GM11168 (cell line): Measurements from ENCODE around the gene PGS1.
"Not testable (repeated sequence)": the region's sequence is repeated elsewhere in the genome, so short reads cannot be mapped to it uniquely, and the experiment has no call there.

Source experiments
- in situ Hi-C: fragments of 300-500 bp; cut with MboI; formaldehyde crosslinking; loops from one replicate; pipeline ENCODE4 v1.12.0; 2022; ENCODE audit warnings: low sequenced_read_pairs; ENCODE audit not compliant: unreplicated experiment

The PGS1 gene

DNA sequence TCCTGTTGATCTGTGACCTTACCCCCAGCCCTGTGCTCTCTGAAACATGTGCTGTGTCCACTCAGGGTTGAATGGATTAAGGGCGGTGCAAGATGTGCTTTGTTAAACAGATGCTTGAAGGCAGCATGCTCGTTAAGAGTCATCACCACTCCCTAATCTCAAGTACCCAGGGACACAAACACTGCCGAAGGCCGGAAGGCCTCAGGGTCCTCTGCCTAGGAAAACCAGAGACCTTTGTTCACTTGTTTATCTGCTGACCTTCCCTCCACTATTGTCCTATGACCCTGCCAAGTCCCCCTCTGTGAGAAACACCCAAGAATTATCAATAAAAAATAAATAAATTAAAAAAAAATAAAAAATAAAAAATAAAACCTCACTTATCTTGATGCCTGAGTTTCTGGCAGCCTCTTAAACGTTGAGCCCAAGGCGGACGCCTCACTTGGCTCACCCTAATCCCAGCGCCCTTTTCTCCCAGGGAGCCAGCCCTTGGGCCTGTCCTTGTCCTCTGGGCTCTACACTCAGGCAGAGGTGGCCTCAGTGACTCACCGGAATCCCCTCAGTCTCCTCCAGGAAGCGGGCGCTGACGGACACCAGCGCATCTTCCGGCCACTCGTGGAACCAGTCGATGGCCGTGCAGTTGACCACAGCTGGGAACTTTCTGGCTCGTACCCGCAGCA is 87.8 kb downstream of the PGS1 start:
- in situ Hi-C loops, result not testable (repeated sequence)

DNA sequence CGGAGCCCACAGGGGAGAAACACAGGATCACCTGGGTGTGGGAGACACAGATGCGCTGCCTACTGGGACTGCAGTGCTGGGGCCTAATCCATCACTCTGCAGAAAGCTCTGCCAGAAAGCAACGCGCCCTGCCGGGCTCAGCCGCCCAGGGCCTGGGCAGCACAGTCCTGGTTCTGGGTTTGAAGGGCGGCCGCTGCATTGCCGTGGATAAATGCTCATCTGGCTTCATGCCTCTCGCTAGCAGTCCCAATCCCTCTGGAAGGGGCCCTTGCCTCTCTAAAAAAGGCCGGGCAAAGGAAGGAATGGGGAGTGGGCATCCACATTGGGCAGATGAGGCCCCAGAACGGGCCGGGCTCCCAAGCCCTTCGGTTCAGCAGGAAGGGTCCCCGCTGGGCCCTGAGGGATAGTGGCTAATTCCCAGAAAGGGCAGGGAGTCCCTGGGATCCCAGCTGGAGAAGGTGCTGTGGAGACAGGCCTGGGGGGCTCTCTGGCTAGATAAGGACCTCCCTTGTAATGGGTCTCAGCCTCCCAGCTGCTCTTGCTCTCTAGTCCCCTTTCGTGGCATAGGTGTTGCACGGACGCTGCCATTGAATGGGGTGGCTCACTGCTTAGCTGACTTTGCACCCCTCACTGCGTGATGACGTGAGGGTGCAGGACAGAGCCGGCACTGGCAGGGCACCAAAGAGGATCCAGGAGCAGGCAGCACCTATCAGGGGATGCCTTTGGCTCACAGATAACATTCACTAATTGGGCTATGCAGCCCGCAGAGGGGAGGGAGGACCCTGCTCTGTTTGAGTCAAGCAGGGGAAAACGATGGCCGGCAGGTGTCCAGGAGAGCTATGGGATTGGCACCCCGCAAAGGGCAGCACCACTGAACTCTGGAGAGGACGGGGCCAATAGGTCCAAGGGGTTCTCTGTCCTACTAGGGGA is 88.6 kb downstream of the PGS1 start:
- in situ Hi-C loops, result no loop called here

DNA sequence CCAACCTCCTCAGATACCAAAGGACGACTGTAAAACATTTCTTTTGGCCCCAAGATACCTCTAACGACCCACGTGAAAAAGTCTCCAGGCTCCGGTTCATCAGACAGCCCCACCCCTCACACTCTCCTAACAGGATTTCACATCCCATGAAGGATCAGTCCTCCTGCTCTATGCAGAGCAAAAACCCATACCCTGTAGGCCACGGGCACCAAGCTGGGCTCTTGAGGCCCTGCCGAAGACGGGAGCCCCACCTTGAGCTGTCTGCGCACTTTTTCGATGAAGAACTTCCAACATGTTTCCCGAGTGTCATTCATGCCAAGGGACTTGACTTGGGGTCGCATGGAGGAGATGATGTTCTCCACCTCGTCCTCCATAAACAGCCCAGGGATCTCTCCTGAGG is 89.9 kb downstream of the PGS1 start:
- in situ Hi-C loops, result no loop called here

DNA sequence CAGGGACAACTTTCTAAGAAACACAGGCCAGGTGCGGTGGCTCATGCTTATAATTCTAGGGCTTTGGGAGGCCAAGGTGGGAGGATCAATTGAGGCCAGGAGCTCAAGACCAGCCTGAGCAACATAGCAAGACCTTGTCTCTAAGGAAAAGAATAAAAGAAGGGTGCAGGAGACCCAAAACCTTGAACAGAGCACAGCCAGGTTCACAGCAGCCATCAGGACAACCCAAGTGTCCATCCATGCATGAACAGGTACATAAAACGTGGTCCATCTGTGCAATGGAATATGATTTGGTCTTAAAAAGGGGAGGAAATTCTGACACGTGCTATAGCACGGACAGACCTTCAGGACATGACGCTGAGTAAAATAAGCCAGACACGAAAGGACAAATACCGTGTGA is 91.0 kb downstream of the PGS1 start:
- in situ Hi-C loops, result no loop called here

DNA sequence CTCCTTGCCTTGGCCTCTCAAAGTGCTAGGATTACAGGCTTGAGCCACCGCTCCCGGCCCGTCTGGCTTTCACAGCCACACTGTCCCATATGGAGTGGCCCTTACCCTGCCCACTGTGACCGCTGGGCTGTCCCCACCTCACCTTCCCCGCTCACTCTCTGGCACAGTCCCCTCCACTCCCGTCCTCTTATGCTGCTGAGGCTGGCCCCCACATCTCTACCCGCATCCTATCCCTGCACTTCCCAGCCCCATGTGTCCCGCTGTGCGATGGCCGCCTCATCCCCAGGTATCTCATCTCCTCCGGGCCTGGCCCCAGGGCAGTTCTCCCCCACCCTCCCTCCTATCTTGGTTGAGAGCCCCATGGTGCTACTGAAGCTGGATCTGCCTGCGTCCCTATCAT is 93.2 kb downstream of the PGS1 start:
- in situ Hi-C loops, result no loop called here

DNA sequence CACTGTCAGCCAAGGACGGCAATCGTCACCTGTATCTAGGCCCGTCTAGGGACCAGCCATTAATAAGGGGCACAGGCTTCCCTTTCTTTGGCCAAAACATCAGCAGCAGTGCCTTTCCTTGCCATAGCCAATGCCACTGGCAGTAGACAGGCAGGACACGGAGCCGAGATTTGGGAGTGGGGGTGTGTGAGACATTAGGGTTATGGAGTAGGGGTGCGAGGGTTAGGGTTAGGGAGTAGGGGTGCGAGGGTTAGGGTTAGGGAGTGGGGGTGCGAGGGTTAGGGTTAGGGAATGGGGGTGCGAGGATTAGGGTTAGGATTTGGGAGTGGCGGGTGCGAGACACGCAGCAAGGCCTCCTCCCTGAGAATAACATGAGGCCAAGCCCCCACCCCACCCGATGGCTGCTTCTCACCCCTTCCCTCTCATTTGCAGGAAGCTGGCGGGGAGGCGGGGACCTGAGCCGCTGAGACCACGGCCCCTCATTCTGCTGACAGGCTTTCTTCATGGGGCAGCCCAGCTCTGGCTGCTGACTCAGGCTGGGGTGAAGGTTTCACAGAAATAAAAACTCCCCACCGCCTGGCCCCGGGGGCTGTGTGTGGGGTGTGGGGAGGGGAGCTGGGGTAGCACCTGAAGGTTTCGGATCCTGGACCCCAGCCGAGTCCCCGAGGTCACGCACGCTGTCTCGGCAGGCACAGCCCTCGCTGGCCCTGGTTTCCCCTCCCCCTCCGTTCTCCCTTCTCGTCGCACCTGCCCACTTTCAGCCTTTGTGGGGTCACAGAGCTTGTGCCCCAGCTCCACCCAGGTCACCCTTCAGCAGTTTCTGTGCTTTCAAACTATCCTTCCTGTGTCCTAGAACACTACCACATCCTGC is 93.8 kb downstream of the PGS1 start:
- in situ Hi-C loops, result no loop called here

DNA sequence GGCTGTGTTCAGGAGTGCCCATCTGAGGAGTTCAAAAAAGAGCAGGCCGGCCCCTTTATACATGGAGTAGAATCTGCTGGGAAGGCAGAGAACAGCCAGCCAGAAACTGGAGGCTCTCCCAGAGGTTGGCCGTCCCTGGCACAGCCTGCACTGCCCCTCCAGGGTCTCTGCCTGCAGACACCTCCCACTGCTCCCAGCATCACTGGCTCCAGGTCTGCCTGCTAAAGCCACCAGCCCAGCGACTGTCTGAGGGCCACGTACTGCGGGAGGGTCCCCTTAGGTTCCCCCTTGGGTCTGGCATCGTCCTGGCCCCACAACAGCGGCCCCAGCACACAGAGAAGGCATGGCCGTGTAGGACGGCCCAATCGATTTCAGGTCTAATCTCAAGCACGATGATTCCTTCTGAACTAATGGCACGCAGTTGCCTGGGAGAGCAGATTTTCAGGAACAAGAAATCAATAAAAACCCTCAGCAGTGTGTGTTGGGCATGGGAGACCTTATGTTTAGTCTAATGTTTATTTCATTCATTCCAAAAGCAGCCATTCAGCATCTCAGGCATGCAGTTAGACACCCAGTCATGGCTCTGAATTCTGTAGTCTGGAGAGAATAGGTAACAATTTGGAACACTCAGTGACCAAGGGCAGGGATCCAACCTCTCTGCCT is 95.6 kb downstream of the PGS1 start:
- in situ Hi-C loops, result no loop called here
